T-cell (primary cell): ENCODE results near the gene PLEKHA7. TPM values are rescaled to one million over a fixed set of nuclear protein-coding genes. Genes with fewer than 3 reads are reported as not detected.

Source experiments
- ATAC-seq, 4 experiments: fragments of 200-7000 bp in 3 of 4; fragments of 150-1000 bp in 1 of 4; cut with Tn5 transposase; replicated peaks in 1 of 4; 1 replicate in 3 of 4; 2 replicates in 1 of 4; pipeline ENCODE4 v1.10.0; 2021; ENCODE audit warnings: moderate library complexity in 3 of 4, mild to moderate bottlenecking in 2 of 4, moderate number of reproducible peaks in 1 of 4
- CTCF ChIA-PET, 2 donors: fragments of 300-600 bp; sonication (Branson Sonifier 250); formaldehyde crosslinking; loops; one replicate each; lab custom pipeline; 2022; ENCODE audit warnings: antibody characterized with exemption in 2 of 2; lab: Charles Lee
- POLR2A ChIA-PET, 2 donors: fragments of 300-600 bp; sonication (Branson Sonifier 250); formaldehyde crosslinking; loops; one replicate each; lab custom pipeline; 2022; ENCODE audit warnings: antibody characterized with exemption in 2 of 2; lab: Charles Lee
- DNase-seq, 35 experiments: peaks; one replicate each; pipeline versions ENCODE4 v3.0.0 to v3.0.0-alpha.2; 2013 to 2023
- H3K27ac ChIP-seq: one replicate; pipeline ENCODE4 v1.5.1; 2013; ENCODE audit warnings: low read length
- H3K27me3 ChIP-seq, 2 experiments: replicated peaks in 1 of 2; 1 replicate in 1 of 2; 2 replicates in 1 of 2; pipeline versions ENCODE4 v1.6.1 to v1.7.0; 2013; ENCODE audit warnings: low read length in 1 of 2, mixed read lengths in 1 of 2; ENCODE audit not compliant: control insufficient read depth in 2 of 2, insufficient read depth in 2 of 2; ENCODE audit errors: extremely low read depth in 1 of 2
- H3K36me3 ChIP-seq, 2 donors: 1 replicate in 1 of 2; 2 replicates in 1 of 2; pipeline versions ENCODE4 v1.6.1 to v1.7.0; 2013; ENCODE audit warnings: low read length in 1 of 2; ENCODE audit not compliant: control insufficient read depth in 2 of 2, insufficient read depth in 1 of 2; ENCODE audit errors: extremely low read depth in 1 of 2
- H3K4me1 ChIP-seq, 2 experiments: 1 replicate in 1 of 2; 2 replicates in 1 of 2; pipeline versions ENCODE4 v1.6.1 to v1.7.0; 2013; ENCODE audit warnings: low read length in 2 of 2, mixed read lengths in 1 of 2; ENCODE audit not compliant: insufficient read depth in 2 of 2, control insufficient read depth in 1 of 2; ENCODE audit errors: extremely low read depth in 1 of 2
- H3K4me3 ChIP-seq, 2 donors: 1 replicate in 1 of 2; 2 replicates in 1 of 2; pipeline versions ENCODE4 v1.5.1 to v1.7.0; 2013; ENCODE audit warnings: mild to moderate bottlenecking in 2 of 2, low read length in 1 of 2, moderate library complexity in 1 of 2; ENCODE audit not compliant: control insufficient read depth in 1 of 2; ENCODE audit errors: extremely low read depth in 1 of 2
- H3K9me3 ChIP-seq: 2 replicates; pipeline ENCODE4 v1.7.0; 2013
- H3K27ac Mint-ChIP-seq, 2 donors: one replicate each; pipeline ENCODE4 v1.8.0; 2020 to 2021; ENCODE audit warnings: mild to moderate bottlenecking in 2 of 2, mixed read lengths in 2 of 2
- H3K27me3 Mint-ChIP-seq, 2 donors: one replicate each; pipeline ENCODE4 v1.8.0; 2021 to 2022; ENCODE audit warnings: mixed read lengths in 2 of 2
- H3K36me3 Mint-ChIP-seq: one replicate; pipeline ENCODE4 v1.8.0; 2021; ENCODE audit warnings: mixed read lengths
- H3K4me1 Mint-ChIP-seq, 3 donors: one replicate each; pipeline ENCODE4 v1.8.0; 2020 to 2022; ENCODE audit warnings: mixed read lengths in 3 of 3, mild to moderate bottlenecking in 1 of 3
- H3K4me3 Mint-ChIP-seq, 3 donors: one replicate each; pipeline ENCODE4 v1.8.0; 2020 to 2022; ENCODE audit warnings: mild to moderate bottlenecking in 3 of 3, mixed read lengths in 3 of 3, moderate library complexity in 3 of 3
- H3K9me3 Mint-ChIP-seq, 3 donors: one replicate each; pipeline ENCODE4 v1.8.0; 2020 to 2022; ENCODE audit warnings: mixed read lengths in 3 of 3
- WGBS: methylation state at CpG from one replicate; pipeline ENCODE4 v1.1.5; 2013; ENCODE audit warnings: missing lambda C conversion rate; ENCODE audit not compliant: insufficient coverage; 5-methylcytosine and 5-hydroxymethylcytosine counted together
- total RNA-seq, 35 experiments: library from RNA in 6 of 35; stranded (reverse) in 6 of 35; fragments of 120-200 nt in 1 of 35; gene quantifications; one replicate each; pipeline versions ENCODE4 v1.2.1 to v1.2.4 and lab custom pipeline; 2013 to 2026

Gene PLEKHA7
- total RNA-seq, 5 donors from 2014 or later (not counting 1 experiment from before 2014, with no cell fraction given): 4.8 to 8.8 (median 5.8) TPM

- H3K4me1 ChIP-seq: no peaks in the 10 kb centered on the region
- ChIA-PET CTCF (no interaction called here), POLR2A (no interaction called here)
- no peak overlapping the region for H3K27ac ChIP-seq
- no peak overlapping the region for H3K4me3 ChIP-seq
- H3K4me1 Mint-ChIP-seq: no peaks in the 10 kb centered on the region
- no peaks in the 10 kb centered on the region for H3K9me3 Mint-ChIP-seq
- DNase-seq: no peak
- no peak overlapping the region for H3K27ac Mint-ChIP-seq
- no peaks in the 10 kb centered on the region for H3K9me3 ChIP-seq
- no peaks in the 10 kb centered on the region for H3K27me3 Mint-ChIP-seq
- no peaks in the 10 kb centered on the region for H3K27me3 ChIP-seq
- WGBS: 63% methylated on average over 1 of the region's 4 CpGs
- H3K4me3 Mint-ChIP-seq: no peak overlapping the region
- no peaks in the 10 kb centered on the region for H3K36me3 ChIP-seq
- ATAC-seq: no peak
- H3K36me3 Mint-ChIP-seq: peaks cover 17% of the 10 kb centered on the region
Observed at GRCh38 chr11:16857186-16857585, 157.0 kb downstream of the PLEKHA7 start.

- WGBS: 71% methylated on average over 1 of the region's 3 CpGs
- Histone ChIP-seq H3K9me3 (no peaks in the 10 kb centered on the region), H3K36me3 (no peaks in the 10 kb centered on the region), H3K27me3 (no peaks in the 10 kb centered on the region), H3K4me3 (no peak overlapping the region), H3K4me1 (no peaks in the 10 kb centered on the region), H3K27ac (no peak overlapping the region)
- ChIA-PET CTCF (interaction anchor here in 1 of 2 donors (0.7 kb wide), 1 partner anchor 15 kb away, joined by 3 read pairs; no protein-coding TSS in a partner anchor), POLR2A (no interaction called here)
- Mint-ChIP-seq H3K9me3 (no peaks in the 10 kb centered on the region), H3K27ac (no peak overlapping the region), H3K4me3 (no peak overlapping the region), H3K27me3 (no peaks in the 10 kb centered on the region), H3K36me3 (peaks cover 23% of the 10 kb centered on the region), H3K4me1 (no peaks in the 10 kb centered on the region)
- DNase-seq (no peak), ATAC-seq (no peak)
Observed at GRCh38 chr11:16856022-16856471, 158.2 kb downstream of the PLEKHA7 start.

GRCh38 chr11:16854979-16855378, 159.2 kb downstream of the PLEKHA7 start:
- H3K27ac ChIP-seq: no peak overlapping the region
- H3K27me3 ChIP-seq: no peaks in the 10 kb centered on the region
- H3K36me3 ChIP-seq: no peaks in the 10 kb centered on the region
- H3K4me3 Mint-ChIP-seq: no peak overlapping the region
- ChIA-PET POLR2A (no interaction called here), CTCF (no interaction called here)
- no peak overlapping the region for H3K27ac Mint-ChIP-seq
- no peaks in the 10 kb centered on the region for H3K9me3 ChIP-seq
- no peaks in the 10 kb centered on the region for H3K4me1 Mint-ChIP-seq
- no peaks in the 10 kb centered on the region for H3K9me3 Mint-ChIP-seq
- H3K4me1 ChIP-seq: no peaks in the 10 kb centered on the region
- no peaks in the 10 kb centered on the region for H3K27me3 Mint-ChIP-seq
- 75% methylated on average over 2 of the region's 4 CpGs for WGBS
- H3K36me3 Mint-ChIP-seq: peaks cover 25% of the 10 kb centered on the region
- ATAC-seq: no peak
- H3K4me3 ChIP-seq: no peak overlapping the region
- DNase-seq: no peak

GRCh38 chr11:16853859-16854258, 160.4 kb downstream of the PLEKHA7 start:
- H3K36me3 ChIP-seq: no peaks in the 10 kb centered on the region
- H3K27me3 Mint-ChIP-seq: no peaks in the 10 kb centered on the region
- H3K36me3 Mint-ChIP-seq: peaks cover 25% of the 10 kb centered on the region
- H3K27me3 ChIP-seq: no peaks in the 10 kb centered on the region
- H3K4me1 ChIP-seq: no peaks in the 10 kb centered on the region
- ChIA-PET CTCF (no interaction called here), POLR2A (no interaction called here)
- H3K4me3 Mint-ChIP-seq: no peak overlapping the region
- H3K27ac ChIP-seq: no peak overlapping the region
- H3K4me1 Mint-ChIP-seq: no peaks in the 10 kb centered on the region
- DNase-seq: no peak
- H3K4me3 ChIP-seq: no peak overlapping the region
- 85% methylated on average over 2 of the region's 2 CpGs for WGBS
- no peaks in the 10 kb centered on the region for H3K9me3 ChIP-seq
- H3K9me3 Mint-ChIP-seq: no peaks in the 10 kb centered on the region
- ATAC-seq: no peak
- no peak overlapping the region for H3K27ac Mint-ChIP-seq

- Mint-ChIP-seq H3K9me3 (no peaks in the 10 kb centered on the region), H3K36me3 (peaks cover 25% of the 10 kb centered on the region), H3K4me3 (no peak overlapping the region), H3K4me1 (no peaks in the 10 kb centered on the region), H3K27ac (no peak overlapping the region), H3K27me3 (no peaks in the 10 kb centered on the region)
- ATAC-seq (no peak), DNase-seq (no peak)
- no peak overlapping the region for H3K27ac ChIP-seq
- POLR2A ChIA-PET: no interaction called here
- H3K36me3 ChIP-seq: no peaks in the 10 kb centered on the region
- WGBS: 100% methylated on average over 1 of the region's 1 CpG
- no peaks in the 10 kb centered on the region for H3K27me3 ChIP-seq
- no peaks in the 10 kb centered on the region for H3K9me3 ChIP-seq
- no peak overlapping the region for H3K4me3 ChIP-seq
- no peaks in the 10 kb centered on the region for H3K4me1 ChIP-seq
- CTCF ChIA-PET: no interaction called here
Observed at GRCh38 chr11:16853266-16853665, 160.9 kb downstream of the PLEKHA7 start.

- Mint-ChIP-seq H3K27me3 (no peaks in the 10 kb centered on the region), H3K4me3 (no peak overlapping the region), H3K9me3 (no peaks in the 10 kb centered on the region), H3K27ac (no peak overlapping the region), H3K4me1 (no peaks in the 10 kb centered on the region), H3K36me3 (peaks cover 24% of the 10 kb centered on the region)
- Histone ChIP-seq H3K36me3 (no peaks in the 10 kb centered on the region), H3K4me3 (no peak overlapping the region), H3K4me1 (no peaks in the 10 kb centered on the region), H3K9me3 (no peaks in the 10 kb centered on the region), H3K27ac (no peak overlapping the region), H3K27me3 (no peaks in the 10 kb centered on the region)
- POLR2A ChIA-PET: no interaction called here
- CTCF ChIA-PET: interaction anchor here (0.7 kb wide), 2 partner anchors 30 to 742 kb away, joined by 5 to 6 read pairs; no protein-coding TSS in a partner anchor
- DNase-seq: no peak
- 80% methylated on average over 2 of the region's 2 CpGs for WGBS
- ATAC-seq: no peak
Observed at GRCh38 chr11:16846305-16846704, 167.9 kb downstream of the PLEKHA7 start.

GRCh38 chr11:16844268-16844771, 169.9 kb downstream of the PLEKHA7 start:
- H3K9me3 ChIP-seq: no peaks in the 10 kb centered on the region
- H3K4me1 ChIP-seq: no peaks in the 10 kb centered on the region
- no peak overlapping the region for H3K27ac ChIP-seq
- no peaks in the 10 kb centered on the region for H3K9me3 Mint-ChIP-seq
- no peaks in the 10 kb centered on the region for H3K27me3 Mint-ChIP-seq
- WGBS: no CpG with 5 or more reads among the region's 1 CpG
- DNase-seq: no peak
- H3K27ac Mint-ChIP-seq: no peak overlapping the region
- POLR2A ChIA-PET: no interaction called here
- H3K36me3 Mint-ChIP-seq: peaks cover 34% of the 10 kb centered on the region
- CTCF ChIA-PET: no interaction called here
- no peak overlapping the region for H3K4me3 Mint-ChIP-seq
- no peak overlapping the region for H3K4me3 ChIP-seq
- H3K4me1 Mint-ChIP-seq: no peaks in the 10 kb centered on the region
- ATAC-seq: no peak
- no peaks in the 10 kb centered on the region for H3K27me3 ChIP-seq
- H3K36me3 ChIP-seq: peaks cover 0 to 2% of the 10 kb centered on the region in 2 donors
